AG04450 (cell line): ENCODE measurements around the gene EIF4E1B. TPM values are rescaled to one million over a fixed set of nuclear protein-coding genes. Genes with fewer than 3 reads are reported as not detected.

Experiments used
- CTCF ChIA-PET: fragments of 300-600, 350-600 bp; formaldehyde crosslinking; extraction: SDS; loops from one replicate; lab custom pipeline; 2022; ENCODE audit warnings: antibody characterized with exemption, inconsistent platforms; lab: Charles Lee
- POLR2A ChIA-PET: fragments of 350-600 bp; formaldehyde crosslinking; extraction: SDS; loops from one replicate; lab custom pipeline; 2021; ENCODE audit warnings: antibody characterized with exemption, inconsistent platforms; lab: Yijun Ruan, JAX
- DNase-seq: peaks from one replicate; pipeline ENCODE4 v3.0.0-alpha.2; 2011; ENCODE audit warnings: low read depth, low spot score
- H3K27ac ChIP-seq: one replicate; pipeline ENCODE4 v1.5.1; 2012; ENCODE audit warnings: low read depth, low read length, control low read depth
- H3K27me3 ChIP-seq: one replicate; pipeline ENCODE4 v1.6.0; 2012; ENCODE audit warnings: low read length; ENCODE audit not compliant: control insufficient read depth, insufficient read depth
- H3K4me3 ChIP-seq: 2 replicates; pipeline ENCODE4 v1.5.1; 2011; ENCODE audit warnings: mild to moderate bottlenecking, low read depth, low read length, control low read depth
- H3K9me3 ChIP-seq: 2 replicates; pipeline ENCODE4 v1.5.1; 2012; ENCODE audit warnings: low read length; ENCODE audit not compliant: control insufficient read depth, insufficient read depth
- polyA plus RNA-seq: library from polyadenylated mRNA; depleted of rRNA; stranded (reverse); fragments of >200 nt; gene quantifications from 2 replicates; pipeline ENCODE4 v1.2.3, GENCODE V29; 2011
- TF ChIP-seq, protein P1 (sequence below): IDR thresholded peaks from 2 replicates; pipeline ENCODE4 v1.5.1; 2011; ENCODE audit warnings: low read depth, low read length, control low read depth, inconsistent platforms

EIF4E1B gene
- polyA plus RNA-seq, 1 experiment, result not detected

DNA sequence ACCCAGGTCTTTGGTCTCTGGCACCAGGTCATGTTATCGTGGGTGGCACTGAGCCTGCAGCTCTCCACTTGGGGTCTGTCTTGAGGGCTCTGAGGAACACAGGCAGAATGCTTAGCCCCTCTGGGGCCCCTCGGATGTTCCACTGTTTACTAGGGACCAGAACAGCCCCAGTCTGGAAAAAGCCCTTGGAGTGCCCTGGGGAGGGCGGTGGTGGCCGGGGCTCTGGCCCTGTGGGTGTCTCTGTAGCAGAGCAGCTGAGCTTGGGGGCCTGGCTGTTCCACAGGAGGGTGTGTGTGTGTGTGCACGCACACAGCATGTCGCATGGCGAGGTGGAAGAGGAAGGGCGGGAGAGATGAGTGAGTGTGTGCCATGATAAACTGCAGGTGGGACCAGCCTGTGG is 35.9 kb upstream of the EIF4E1B start:
- POLR2A ChIA-PET, result no interaction called here
- CTCF ChIA-PET, result no interaction called here
- H3K27ac ChIP-seq, result no peak overlapping the region
- TF ChIP-seq, protein P1, sequence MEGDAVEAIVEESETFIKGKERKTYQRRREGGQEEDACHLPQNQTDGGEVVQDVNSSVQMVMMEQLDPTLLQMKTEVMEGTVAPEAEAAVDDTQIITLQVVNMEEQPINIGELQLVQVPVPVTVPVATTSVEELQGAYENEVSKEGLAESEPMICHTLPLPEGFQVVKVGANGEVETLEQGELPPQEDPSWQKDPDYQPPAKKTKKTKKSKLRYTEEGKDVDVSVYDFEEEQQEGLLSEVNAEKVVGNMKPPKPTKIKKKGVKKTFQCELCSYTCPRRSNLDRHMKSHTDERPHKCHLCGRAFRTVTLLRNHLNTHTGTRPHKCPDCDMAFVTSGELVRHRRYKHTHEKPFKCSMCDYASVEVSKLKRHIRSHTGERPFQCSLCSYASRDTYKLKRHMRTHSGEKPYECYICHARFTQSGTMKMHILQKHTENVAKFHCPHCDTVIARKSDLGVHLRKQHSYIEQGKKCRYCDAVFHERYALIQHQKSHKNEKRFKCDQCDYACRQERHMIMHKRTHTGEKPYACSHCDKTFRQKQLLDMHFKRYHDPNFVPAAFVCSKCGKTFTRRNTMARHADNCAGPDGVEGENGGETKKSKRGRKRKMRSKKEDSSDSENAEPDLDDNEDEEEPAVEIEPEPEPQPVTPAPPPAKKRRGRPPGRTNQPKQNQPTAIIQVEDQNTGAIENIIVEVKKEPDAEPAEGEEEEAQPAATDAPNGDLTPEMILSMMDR, result no peak
- no peak overlapping the region for H3K4me3 ChIP-seq
- peaks cover 7% of the 10 kb centered on the region for H3K9me3 ChIP-seq
- H3K27me3 ChIP-seq, result no peaks in the 10 kb centered on the region
- no peak for DNase-seq

DNA sequence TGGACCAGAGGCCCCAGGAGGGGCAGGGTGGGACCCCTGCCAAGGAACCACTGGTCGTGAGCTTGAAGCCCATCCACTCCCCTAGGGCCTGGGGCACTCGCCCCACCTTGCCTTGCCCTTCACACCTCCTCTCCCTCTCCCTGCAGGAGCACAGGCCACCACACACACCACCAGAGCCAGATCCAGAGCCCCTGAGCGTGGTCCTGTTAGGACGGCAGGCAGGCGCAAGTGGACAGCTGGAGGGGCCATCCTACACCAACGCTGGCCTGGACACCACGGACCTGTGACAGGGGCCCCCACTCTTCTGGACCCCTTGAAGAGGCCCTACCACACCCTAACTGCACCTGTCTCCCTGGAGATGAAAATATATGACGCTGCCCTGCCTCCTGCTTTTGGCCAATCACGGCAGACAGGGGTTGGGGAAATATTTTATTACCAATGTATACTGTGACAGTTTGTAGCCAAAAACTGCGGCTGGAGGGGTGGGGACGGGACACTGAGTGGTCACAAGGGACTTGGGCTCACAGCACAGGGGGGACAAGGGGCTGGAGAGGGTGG is 35.0 kb upstream of the EIF4E1B start:
- Histone ChIP-seq H3K4me3 (no peak overlapping the region), H3K27me3 (no peaks in the 10 kb centered on the region), H3K27ac (no peak overlapping the region), H3K9me3 (peaks cover 7% of the 10 kb centered on the region)
- CTCF ChIA-PET, result interaction anchor here (0.9 to 1.2 kb wide), 2 partner anchors 22 to 65 kb away, joined by 3 to 4 read pairs; no protein-coding TSS in a partner anchor
- POLR2A ChIA-PET, result no interaction called here
- TF ChIP-seq, protein P1, result no peak
- no peak for DNase-seq

DNA sequence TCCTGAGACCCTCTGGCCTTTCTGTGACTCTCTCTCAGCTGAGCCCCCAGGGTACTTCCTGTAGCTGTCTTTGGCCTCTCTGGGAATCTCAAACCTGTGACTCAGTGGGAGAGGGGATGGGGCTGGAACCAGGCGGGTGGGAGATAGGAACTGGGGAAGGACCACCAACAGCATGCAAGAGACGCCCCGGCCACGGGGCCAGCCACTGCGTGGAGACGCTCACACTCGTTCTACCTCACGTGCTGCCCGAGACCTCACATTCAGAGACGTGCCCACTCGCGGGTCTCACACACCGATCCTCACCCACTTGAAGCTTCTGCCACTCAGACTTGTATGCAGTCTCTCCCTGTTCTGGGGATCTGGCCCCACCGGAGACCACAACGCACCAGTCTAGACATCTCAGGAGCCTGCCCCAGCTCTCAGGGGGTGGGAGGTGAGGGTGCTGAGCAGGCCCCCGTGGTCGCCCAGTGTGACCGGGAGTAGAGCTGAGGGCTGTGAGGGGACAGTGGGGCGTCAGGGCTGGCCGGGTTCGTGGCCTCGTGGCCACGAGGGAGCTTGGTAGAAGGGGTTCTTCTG is 34.3 kb upstream of the EIF4E1B start:
- no peak for DNase-seq
- Histone ChIP-seq H3K4me3 (no peak overlapping the region), H3K27me3 (no peaks in the 10 kb centered on the region), H3K27ac (no peak overlapping the region), H3K9me3 (peaks cover 3% of the 10 kb centered on the region)
- CTCF ChIA-PET, result interaction anchor here (0.9 to 1.2 kb wide), 2 partner anchors 23 to 64 kb away, joined by 3 to 4 read pairs; no protein-coding TSS in a partner anchor
- TF ChIP-seq, protein P1, result no peak
- POLR2A ChIA-PET, result no interaction called here

DNA sequence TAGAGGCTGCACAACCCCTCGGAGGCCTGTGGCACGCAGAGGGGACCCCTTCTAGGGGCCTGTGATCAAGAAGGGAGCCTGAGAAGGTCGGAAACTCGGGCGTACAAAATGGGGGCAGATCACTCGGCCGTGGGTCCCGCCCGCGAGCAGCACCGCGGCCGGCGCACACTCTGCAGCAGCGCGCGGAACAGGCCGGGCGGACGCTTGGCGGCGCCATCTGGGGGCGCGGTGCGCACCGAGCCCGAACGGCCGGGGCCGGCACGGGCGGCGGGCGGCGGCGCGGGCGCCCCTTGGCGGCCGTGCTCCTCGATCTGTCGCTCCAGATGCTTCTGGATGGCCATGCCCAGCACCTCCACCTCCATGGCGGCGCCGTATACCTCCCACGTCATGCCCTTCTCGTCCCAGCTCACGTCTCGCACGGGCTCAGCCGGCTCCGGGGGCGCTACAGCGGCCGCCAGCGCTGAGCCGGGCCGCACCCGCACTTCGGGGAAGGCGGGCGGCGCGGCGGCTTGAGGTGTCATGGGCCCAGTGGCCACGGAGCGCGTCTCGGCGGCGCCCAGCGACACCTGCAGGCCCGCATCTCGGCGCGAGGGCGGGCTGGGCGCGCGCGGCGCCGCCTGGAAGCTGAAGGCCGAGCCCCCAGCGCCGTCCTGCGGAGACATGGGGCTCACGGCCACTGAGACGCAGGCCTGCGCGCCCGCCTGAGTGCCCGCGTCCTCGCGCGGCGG is 33.6 kb upstream of the EIF4E1B start:
- TF ChIP-seq, protein P1, result no peak
- no peak for DNase-seq
- no peak overlapping the region for H3K4me3 ChIP-seq
- no peaks in the 10 kb centered on the region for H3K27me3 ChIP-seq
- no peaks in the 10 kb centered on the region; the same call in 1 of the 2 replicates for H3K9me3 ChIP-seq
- POLR2A ChIA-PET, result no interaction called here
- no peak overlapping the region for H3K27ac ChIP-seq
- CTCF ChIA-PET, result interaction anchor here (1.2 kb wide), 1 partner anchor 23 kb away, joined by 3 read pairs; no protein-coding TSS in a partner anchor
